Heart right ventricle (tissue), 16 donors: Measurements from ENCODE around the gene HBA2. TPM values are rescaled to one million over a fixed set of nuclear protein-coding genes. Genes with fewer than 3 reads are reported as not detected.
"Not testable (repeated sequence)": the region's sequence is repeated elsewhere in the genome, so short reads cannot be mapped to it uniquely, and the experiment has no call there.

ENCODE experiments used
- ATAC-seq, 8 donors: fragments of 200-7000 bp; cut with Tn5 transposase; one replicate each; pipeline ENCODE4 v1.9.1; 2020; ENCODE audit warnings: mild to moderate bottlenecking in 8 of 8, moderate library complexity in 8 of 8, moderate number of reproducible peaks in 1 of 8
- DNase-seq, 2 donors: peaks; one replicate each; pipeline ENCODE4 v3.0.0-alpha.2; 2020
- H3K27ac ChIP-seq, 10 donors: fragments of 200-600 bp; sonication (generic) in 2 of 10; one replicate each; pipeline versions ENCODE4 v1.5.0 to v1.8.0; 2020 to 2022; ENCODE audit warnings: mild to moderate bottlenecking in 3 of 10
- H3K27me3 ChIP-seq, 7 donors: fragments of 200-600 bp; one replicate each; pipeline ENCODE4 v1.8.0; 2021 to 2022; ENCODE audit warnings: mild to moderate bottlenecking in 2 of 7
- H3K36me3 ChIP-seq, 9 donors: fragments of 200-600 bp; sonication (generic) in 1 of 9; one replicate each; pipeline versions ENCODE4 v1.5.0 to v1.8.0; 2020 to 2022; ENCODE audit warnings: mild to moderate bottlenecking in 2 of 9
- H3K4me1 ChIP-seq, 9 donors: fragments of 200-600 bp; sonication (generic) in 1 of 9; one replicate each; pipeline versions ENCODE4 v1.5.0 to v1.8.0; 2020 to 2022; ENCODE audit warnings: mild to moderate bottlenecking in 4 of 9
- H3K4me3 ChIP-seq, 10 donors: fragments of 200-600 bp; sonication (generic) in 2 of 10; one replicate each; pipeline versions ENCODE4 v1.5.0 to v1.8.0; 2020 to 2022; ENCODE audit warnings: mild to moderate bottlenecking in 7 of 10, moderate library complexity in 2 of 10
- H3K9me3 ChIP-seq, 11 donors: fragments of 200-600 bp in 10 of 11; sonication (generic) in 2 of 11; one replicate each; pipeline versions ENCODE4 v1.5.0 to v1.8.0; 2013 to 2022; ENCODE audit warnings: mild to moderate bottlenecking in 2 of 11, control low read depth in 1 of 11, moderate library complexity in 1 of 11
- WGBS, 2 donors: extraction: QIAGEN DNeasy Blood & Tissue Kit; methylation state at CpG; one replicate each; pipeline ENCODE4 v1.1.7; 2013; ENCODE audit warnings: inconsistent platforms in 1 of 2; 5-methylcytosine and 5-hydroxymethylcytosine counted together
- intact Hi-C, 10 donors: fragments of 100-400 bp; cut with DNase I; formaldehyde crosslinking; loops; one replicate each; pipeline versions ENCODE4 v1.11.1 to v1.14.2; 2022
- polyA plus RNA-seq, 2 donors: library from polyadenylated mRNA; stranded (reverse); fragments of 200-250 nt; gene quantifications; one replicate each; pipeline ENCODE4 v1.2.3, GENCODE V29; 2013
- total RNA-seq, 10 donors: library from RNA; stranded (reverse); fragmentation: NEBNext Ultra II Directional in 3 of 10; extraction: Animal tissue kit (Norgen Biotek cat#: 25700) in 3 of 10; gene quantifications; one replicate each; pipeline versions ENCODE4 v1.2.1 to v1.2.4, GENCODE V29; 2021 to 2023
- TF ChIP-seq, protein P1 (sequence below), 9 donors: fragments of 200-600 bp; sonication (generic) in 2 of 9; IDR thresholded peaks; one replicate each; pipeline versions ENCODE4 v1.5.0 to v1.8.0; 2021 to 2022; ENCODE audit warnings: antibody characterized with exemption in 9 of 9, mild to moderate bottlenecking in 5 of 9, moderate library complexity in 1 of 9
- donor health status: Arrhythmogenic right ventricular cardiomyopathy.
- donor health status: ischemic (EF 13 %, LVEDD 7.1; RV severe dilation, severe dysfunction).
- donor health status: healthy with polysubstance abuse.
- donor health status: DM: no; HTN: yes; CAD: no.
- donor health status: DM: no; HTN: no; CAD: no.
- donor health status: ischemic (EF 25% LVEDD 6.9; RV normal size, moderate dysfunction).
- donor health status: ischemic (EF 25% LVEDD 5.7; RV mildly dilated, moderate dysfunction).
- donor health status: healthy.
- donor health status: DM: yes; HTN: yes; CAD: no.
- donor health status: Ischemic cardiomyopathy.
- donor health status: ischemic (EF 35%, LVEDD 5.7; RV mildly dilated, moderate dysfunction).
- donor health status: nonischemic (EF 11% LVEDD 7.7; RV severe dilation, severe dysfunction).
- donor health status: DM: yes; HTN: yes; CAD: no.
- donor health status: PGD.
- donor health status: ischemic (EF 29% LVEDD 5.4; RV normal size, mild dysfunction).
- donor health status: nonischemic (EF 23%, LVEDD 6.1; RV moderate dilation, normal function).

The HBA2 gene
- total and polyA plus RNA-seq, 12 donors, result 2.9 to 1,146 (median 98.0) TPM

DNA sequence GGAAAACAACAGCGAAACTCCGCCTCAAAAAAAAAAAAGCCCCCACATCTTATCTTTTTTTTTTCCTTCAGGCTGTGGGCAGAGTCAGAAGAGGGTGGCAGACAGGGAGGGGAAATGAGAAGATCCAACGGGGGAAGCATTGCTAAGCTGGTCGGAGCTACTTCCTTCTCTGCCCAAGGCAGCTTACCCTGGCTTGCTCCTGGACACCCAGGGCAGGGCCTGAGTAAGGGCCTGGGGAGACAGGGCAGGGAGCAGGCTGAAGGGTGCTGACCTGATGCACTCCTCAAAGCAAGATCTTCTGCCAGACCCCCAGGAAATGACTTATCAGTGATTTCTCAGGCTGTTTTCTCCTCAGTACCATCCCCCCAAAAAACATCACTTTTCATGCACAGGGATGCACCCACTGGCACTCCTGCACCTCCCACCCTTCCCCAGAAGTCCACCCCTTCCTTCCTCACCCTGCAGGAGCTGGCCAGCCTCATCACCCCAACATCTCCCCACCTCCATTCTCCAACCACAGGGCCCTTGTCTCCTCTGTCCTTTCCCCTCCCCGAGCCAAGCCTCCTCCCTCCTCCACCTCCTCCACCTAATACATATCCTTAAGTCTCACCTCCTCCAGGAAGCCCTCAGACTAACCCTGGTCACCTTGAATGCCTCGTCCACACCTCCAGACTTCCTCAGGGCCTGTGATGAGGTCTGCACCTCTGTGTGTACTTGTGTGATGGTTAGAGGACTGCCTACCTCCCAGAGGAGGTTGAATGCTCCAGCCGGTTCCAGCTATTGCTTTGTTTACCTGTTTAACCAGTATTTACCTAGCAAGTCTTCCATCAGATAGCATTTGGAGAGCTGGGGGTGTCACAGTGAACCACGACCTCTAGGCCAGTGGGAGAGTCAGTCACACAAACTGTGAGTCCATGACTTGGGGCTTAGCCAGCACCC is 2.6 kb downstream of the HBA2 start:
- DNase-seq, result no peak

DNA sequence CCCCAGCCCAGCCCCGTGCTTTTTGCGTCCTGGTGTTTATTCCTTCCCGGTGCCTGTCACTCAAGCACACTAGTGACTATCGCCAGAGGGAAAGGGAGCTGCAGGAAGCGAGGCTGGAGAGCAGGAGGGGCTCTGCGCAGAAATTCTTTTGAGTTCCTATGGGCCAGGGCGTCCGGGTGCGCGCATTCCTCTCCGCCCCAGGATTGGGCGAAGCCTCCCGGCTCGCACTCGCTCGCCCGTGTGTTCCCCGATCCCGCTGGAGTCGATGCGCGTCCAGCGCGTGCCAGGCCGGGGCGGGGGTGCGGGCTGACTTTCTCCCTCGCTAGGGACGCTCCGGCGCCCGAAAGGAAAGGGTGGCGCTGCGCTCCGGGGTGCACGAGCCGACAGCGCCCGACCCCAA is 3.3 kb downstream of the HBA2 start:
- H3K4me3 ChIP-seq, intact Hi-C loops, H3K36me3 ChIP-seq, ATAC-seq, H3K9me3 ChIP-seq, DNase-seq, H3K27ac ChIP-seq: not testable (repeated sequence)
- H3K27me3 ChIP-seq, result peaks cover 22 to 80% (median 67%) of the 10 kb centered on the region in 7 donors
- H3K4me1 ChIP-seq, result peaks cover 7 to 23% (median 11%) of the 10 kb centered on the region in 9 donors
- WGBS, 2 donors, result 0 to 1% methylated on average over 15 to 25 of the region's 39 CpGs

More for the DNA sequence above, 2.6 kb downstream of the HBA2 start:
- Histone ChIP-seq H3K27me3 (peaks cover 17 to 80% (median 70%) of the 10 kb centered on the region in 7 donors), H3K27ac (no peak overlapping the region), H3K4me1 (peaks cover 0 to 16% (median 4%) of the 10 kb centered on the region in 9 donors), H3K4me3 (no peak overlapping the region), H3K9me3 (no peaks in the 10 kb centered on the region), H3K36me3 (no peaks in the 10 kb centered on the region)
- intact Hi-C loops, result no loop called here
- no peak for ATAC-seq
- 21 to 25% methylated on average over 8 of the region's 8 CpGs for WGBS, 2 donors
- TF ChIP-seq, protein P1, sequence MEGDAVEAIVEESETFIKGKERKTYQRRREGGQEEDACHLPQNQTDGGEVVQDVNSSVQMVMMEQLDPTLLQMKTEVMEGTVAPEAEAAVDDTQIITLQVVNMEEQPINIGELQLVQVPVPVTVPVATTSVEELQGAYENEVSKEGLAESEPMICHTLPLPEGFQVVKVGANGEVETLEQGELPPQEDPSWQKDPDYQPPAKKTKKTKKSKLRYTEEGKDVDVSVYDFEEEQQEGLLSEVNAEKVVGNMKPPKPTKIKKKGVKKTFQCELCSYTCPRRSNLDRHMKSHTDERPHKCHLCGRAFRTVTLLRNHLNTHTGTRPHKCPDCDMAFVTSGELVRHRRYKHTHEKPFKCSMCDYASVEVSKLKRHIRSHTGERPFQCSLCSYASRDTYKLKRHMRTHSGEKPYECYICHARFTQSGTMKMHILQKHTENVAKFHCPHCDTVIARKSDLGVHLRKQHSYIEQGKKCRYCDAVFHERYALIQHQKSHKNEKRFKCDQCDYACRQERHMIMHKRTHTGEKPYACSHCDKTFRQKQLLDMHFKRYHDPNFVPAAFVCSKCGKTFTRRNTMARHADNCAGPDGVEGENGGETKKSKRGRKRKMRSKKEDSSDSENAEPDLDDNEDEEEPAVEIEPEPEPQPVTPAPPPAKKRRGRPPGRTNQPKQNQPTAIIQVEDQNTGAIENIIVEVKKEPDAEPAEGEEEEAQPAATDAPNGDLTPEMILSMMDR (IDR thresholded peaks at IDR 0.05), result no peak

DNA sequence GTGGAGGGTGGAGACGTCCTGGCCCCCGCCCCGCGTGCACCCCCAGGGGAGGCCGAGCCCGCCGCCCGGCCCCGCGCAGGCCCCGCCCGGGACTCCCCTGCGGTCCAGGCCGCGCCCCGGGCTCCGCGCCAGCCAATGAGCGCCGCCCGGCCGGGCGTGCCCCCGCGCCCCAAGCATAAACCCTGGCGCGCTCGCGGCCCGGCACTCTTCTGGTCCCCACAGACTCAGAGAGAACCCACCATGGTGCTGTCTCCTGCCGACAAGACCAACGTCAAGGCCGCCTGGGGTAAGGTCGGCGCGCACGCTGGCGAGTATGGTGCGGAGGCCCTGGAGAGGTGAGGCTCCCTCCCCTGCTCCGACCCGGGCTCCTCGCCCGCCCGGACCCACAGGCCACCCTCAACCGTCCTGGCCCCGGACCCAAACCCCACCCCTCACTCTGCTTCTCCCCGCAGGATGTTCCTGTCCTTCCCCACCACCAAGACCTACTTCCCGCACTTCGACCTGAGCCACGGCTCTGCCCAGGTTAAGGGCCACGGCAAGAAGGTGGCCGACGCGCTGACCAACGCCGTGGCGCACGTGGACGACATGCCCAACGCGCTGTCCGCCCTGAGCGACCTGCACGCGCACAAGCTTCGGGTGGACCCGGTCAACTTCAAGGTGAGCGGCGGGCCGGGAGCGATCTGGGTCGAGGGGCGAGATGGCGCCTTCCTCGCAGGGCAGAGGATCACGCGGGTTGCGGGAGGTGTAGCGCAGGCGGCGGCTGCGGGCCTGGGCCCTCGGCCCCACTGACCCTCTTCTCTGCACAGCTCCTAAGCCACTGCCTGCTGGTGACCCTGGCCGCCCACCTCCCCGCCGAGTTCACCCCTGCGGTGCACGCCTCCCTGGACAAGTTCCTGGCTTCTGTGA is 4.1 kb downstream of the HBA2 start, which contains the start of gene HBA1:
Gene HBA1, plus strand, starts transcription at position 204 of the 906 bp plus-strand sequence. Its CDS starts 37 bp downstream, at position 241.
- H3K36me3 ChIP-seq, intact Hi-C loops, H3K9me3 ChIP-seq, DNase-seq, H3K27ac ChIP-seq, H3K4me3 ChIP-seq: not testable (repeated sequence)
- H3K4me1 ChIP-seq, result peaks cover 12 to 29% (median 17%) of the 10 kb centered on the region in 9 donors
- peaks cover 22 to 80% (median 61%) of the 10 kb centered on the region in 7 donors for H3K27me3 ChIP-seq
- peak in 1 of 8 donors; percentile 9 for ATAC-seq
- 2 to 4% methylated on average over 31 to 40 of the region's 88 CpGs for WGBS, 2 donors

DNA sequence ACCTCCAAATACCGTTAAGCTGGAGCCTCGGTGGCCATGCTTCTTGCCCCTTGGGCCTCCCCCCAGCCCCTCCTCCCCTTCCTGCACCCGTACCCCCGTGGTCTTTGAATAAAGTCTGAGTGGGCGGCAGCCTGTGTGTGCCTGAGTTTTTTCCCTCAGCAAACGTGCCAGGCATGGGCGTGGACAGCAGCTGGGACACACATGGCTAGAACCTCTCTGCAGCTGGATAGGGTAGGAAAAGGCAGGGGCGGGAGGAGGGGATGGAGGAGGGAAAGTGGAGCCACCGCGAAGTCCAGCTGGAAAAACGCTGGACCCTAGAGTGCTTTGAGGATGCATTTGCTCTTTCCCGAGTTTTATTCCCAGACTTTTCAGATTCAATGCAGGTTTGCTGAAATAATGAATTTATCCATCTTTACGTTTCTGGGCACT is 4.7 kb downstream of the HBA2 start:
- ATAC-seq (peak in 2 of 8 donors; percentile 26 to 31), DNase-seq (no peak)
- WGBS, 2 donors, result 5% methylated on average over 13 of the region's 13 CpGs

More for the DNA sequence above, 4.7 kb downstream of the HBA2 start:
- no peaks in the 10 kb centered on the region for H3K9me3 ChIP-seq
- peaks cover 22 to 75% (median 60%) of the 10 kb centered on the region in 7 donors for H3K27me3 ChIP-seq
- no peaks in the 10 kb centered on the region for H3K36me3 ChIP-seq
- peaks cover 12 to 29% (median 17%) of the 10 kb centered on the region in 9 donors for H3K4me1 ChIP-seq
- no peak overlapping the region for H3K4me3 ChIP-seq
- intact Hi-C loops, result no loop called here
- no peak overlapping the region for H3K27ac ChIP-seq
- TF ChIP-seq, protein P1 (IDR thresholded peaks at IDR 0.05), result no peak
